NCI-H187 treated with DMSO at 0.1 percent for 48 hours (cell line): Measurements from ENCODE around the gene SIN3B.

Experiments used
- DNase-seq: peaks from one replicate; lab custom pipeline; 2025; lab: John Stamatoyannopoulos, UW

Gene SIN3B

DNA sequence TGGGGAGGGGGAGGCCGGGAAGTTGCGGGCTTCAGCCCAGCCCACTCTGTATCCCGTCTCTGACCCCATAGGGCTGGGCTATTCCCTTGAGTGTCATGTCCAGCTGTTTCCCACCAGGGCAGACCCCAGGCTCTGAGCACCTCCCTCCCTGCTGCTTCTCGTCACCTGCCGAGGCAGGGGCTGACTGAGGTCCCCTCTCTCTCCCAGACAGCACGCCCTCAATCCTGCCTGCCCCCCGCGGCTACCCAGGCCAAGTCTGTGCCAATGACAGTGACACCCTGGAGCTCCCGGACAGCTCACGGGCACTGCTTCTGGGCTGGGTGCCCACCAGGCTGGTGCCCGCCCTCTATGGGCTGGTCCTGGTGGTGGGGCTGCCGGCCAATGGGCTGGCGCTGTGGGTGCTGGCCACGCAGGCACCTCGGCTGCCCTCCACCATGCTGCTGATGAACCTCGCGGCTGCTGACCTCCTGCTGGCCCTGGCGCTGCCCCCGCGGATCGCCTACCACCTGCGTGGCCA lies 60.2 kb downstream of the SIN3B start:
- no peak for DNase-seq

DNA sequence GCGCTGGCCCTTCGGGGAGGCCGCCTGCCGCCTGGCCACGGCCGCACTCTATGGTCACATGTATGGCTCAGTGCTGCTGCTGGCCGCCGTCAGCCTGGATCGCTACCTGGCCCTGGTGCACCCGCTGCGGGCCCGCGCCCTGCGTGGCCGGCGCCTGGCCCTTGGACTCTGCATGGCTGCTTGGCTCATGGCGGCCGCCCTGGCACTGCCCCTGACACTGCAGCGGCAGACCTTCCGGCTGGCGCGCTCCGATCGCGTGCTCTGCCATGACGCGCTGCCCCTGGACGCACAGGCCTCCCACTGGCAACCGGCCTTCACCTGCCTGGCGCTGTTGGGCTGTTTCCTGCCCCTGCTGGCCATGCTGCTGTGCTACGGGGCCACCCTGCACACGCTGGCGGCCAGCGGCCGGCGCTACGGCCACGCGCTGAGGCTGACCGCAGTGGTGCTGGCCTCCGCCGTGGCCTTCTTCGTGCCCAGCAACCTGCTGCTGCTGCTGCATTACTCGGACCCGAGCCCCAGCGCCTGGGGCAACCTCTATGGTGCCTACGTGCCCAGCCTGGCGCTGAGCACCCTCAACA lies 60.8 kb downstream of the SIN3B start:
- no peak for DNase-seq

- DNase-seq = no peak
Observed at GRCh38 chr19:16890461-16891184, 61.4 kb downstream of the SIN3B start.

- no peak for DNase-seq
Observed at GRCh38 chr19:16891696-16892382, 62.6 kb downstream of the SIN3B start.

DNA sequence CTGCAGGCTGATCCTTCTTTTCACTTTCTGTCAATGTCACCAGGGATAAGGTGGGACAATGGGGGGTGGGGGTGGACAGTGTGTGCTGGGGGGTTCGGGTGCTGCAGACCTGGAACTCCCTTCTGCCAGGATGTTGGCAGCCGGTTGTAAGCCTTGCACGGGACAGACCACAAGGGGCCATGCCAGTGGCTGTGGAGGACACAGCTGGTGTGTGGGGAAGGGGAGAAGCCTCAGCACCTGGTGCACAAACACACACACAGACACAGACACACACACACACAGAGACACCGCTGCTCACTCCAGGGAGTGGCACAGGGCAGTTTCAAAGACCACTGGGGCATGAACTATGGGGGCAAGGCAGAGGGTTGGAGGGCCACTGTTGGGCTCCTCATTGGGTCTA lies 63.2 kb downstream of the SIN3B start:
- DNase-seq = no peak

- no peak for DNase-seq
Observed at GRCh38 chr19:16892868-16893685, 63.9 kb downstream of the SIN3B start.

DNA sequence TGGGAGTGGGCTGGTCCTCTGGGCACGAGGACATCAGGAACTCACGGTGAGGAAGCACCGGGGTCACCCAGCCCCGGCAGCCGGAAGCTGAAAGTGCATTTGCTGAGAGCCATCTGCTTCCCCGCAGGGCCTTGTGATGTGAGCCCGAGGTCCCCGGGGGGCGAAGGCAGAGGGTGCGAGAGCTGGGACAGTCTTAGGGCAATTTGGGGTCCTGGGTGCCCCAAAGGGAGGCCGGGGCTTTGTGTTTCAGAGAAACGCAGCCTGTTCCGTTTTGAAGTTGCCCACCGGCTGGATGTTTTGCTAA lies 64.4 kb downstream of the SIN3B start:
- DNase-seq = no peak

DNA sequence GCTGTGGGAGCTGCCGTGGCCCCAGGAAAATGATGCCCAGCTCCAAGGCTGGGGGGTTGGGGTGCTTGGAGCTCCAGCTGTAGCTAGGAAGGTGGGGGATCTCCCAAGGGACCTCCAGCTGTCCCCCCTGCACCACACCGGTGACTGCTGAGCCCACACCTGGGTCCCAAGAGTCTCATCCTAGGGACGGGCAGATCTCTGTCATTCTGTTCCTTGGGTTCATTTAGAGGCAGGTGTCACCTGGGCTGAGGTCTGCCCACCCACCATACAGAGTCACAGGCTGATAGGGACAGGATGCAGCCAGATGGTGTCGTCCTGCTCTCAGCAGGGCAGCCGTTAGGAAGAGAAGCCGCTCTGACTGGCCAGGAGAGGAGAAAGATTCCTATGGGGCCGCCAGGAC lies 64.9 kb downstream of the SIN3B start:
- DNase-seq = no peak

DNA sequence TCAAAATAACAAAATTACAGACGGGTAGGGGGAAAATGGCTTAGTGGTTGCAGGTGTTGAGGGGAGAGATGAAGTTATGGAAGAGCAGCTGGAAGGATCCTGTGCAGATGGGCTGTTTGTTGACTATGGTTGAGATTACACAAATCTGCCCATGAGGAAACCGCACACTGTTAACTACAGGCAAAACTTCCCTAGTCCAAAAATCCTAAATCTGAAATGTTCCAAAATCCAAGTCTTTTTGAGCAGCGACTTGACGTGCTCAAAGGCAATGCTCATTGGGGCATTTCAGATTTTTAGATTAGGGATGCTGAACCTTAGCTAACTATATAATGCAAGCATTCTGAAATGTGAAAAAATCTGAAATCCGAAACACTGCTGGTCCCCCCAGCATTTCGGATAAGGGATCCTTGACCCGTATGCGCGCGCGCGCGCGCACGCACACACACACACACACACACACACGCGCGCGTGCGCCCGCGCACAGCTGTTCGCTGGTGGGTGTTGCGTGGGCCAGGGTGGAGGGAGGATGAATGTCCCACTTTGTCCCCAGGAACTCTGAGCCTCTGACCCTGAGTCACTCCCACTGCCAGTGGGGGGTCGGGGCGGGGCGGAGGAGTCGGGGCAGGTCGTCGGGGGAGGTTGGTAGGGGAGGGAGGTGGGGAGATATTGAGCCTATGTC lies 66.4 kb downstream of the SIN3B start:
- DNase-seq = no peak

GRCh38 chr19:16896146-16897028 lies 67.2 kb downstream of the SIN3B start:
- no peak for DNase-seq

DNA sequence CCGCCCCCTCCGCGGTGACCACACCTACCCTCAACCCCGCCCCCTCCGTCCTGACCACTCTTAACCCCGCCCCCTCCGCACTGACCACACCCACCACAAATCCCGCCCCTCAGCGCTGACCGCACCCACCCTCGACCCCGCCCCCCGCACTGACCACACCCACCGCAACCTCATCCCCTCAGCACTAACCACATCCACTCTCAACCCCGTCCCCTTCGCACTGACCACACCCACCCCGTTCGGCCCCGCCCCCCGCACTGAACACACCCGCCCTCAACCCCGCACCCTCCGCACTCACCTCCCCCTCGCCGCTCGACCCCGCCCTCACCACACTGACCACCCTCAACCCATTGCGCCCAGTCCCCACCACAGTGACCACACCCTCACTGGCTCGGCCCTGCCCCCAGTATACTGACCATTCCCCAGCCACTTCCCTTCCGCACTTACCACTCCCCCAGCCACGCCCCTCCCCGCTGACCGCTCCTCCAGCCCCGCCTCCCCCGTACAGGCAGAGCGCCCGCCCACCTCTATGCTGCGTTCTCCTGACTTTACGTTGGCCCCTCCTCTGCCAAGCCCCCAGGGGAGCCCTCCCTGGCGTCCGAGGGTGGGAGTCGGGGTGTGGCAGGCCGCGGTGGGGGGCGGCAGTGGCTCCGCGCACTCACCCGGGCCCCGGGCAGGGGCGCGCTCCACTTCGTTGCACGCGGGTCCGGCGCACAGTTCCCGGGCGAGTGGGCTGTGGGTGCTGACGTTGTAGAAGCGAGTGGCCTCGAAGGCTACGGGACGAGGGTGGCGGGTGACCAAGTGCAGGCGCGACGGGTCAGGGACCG lies 68.0 kb downstream of the SIN3B start:
- DNase-seq = no peak

GRCh38 chr19:16897856-16898161 lies 68.6 kb downstream of the SIN3B start:
- no peak for DNase-seq

DNA sequence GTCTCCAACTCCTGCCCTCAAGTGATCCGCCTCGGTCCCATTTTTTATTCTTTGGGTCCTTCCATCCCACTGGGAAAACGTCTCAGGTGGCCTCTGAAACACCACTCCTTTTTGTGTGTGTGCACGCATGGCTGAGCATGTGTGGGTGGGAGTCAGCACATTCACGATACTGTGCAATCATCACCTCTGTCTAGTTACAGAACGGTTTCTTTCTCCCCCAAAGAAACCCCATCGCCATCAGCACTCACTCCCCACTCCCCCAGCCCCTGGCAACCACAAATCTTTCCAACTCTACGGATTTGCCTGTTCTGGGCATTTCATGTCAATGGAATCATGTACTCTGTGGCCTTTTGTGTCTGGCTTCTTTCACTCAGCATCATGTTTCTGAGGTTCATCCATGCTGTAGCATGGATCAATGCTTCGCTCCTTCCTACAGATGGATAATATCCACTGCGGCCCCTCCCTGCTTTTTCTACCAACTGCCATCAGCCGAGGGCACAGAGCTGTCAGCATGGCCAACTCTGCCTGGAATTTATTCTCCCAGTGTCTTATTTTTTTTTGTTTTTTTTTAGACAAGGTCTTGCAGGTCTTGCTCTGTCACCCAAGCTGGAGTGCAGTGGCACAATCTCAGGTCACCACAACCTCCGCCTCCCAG lies 69.3 kb downstream of the SIN3B start:
- DNase-seq = no peak

- no peak for DNase-seq
Observed at GRCh38 chr19:16899566-16900075, 70.4 kb downstream of the SIN3B start.

- DNase-seq = no peak
Observed at GRCh38 chr19:16901491-16902175, 72.4 kb downstream of the SIN3B start.

DNA sequence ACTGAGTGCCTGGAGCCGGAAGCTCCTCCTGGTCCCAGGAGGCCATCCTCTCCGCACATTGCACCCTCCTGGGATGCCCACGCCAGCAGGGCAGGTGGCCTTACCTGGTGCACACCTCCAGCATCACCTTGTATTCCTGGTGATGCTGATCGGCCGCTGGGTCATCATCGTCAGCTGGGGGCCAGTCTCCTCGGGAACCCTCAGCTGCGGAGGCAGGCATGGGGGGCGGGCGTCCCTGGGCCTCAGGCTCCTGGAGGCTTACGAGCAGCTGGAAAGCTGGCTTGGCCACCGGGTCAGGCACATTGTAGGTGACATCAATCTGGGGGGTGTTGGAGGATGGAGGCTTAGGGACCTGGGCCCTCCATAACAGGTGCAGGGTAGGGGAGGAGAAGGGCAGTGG lies 73.3 kb downstream of the SIN3B start:
- no peak for DNase-seq

DNA sequence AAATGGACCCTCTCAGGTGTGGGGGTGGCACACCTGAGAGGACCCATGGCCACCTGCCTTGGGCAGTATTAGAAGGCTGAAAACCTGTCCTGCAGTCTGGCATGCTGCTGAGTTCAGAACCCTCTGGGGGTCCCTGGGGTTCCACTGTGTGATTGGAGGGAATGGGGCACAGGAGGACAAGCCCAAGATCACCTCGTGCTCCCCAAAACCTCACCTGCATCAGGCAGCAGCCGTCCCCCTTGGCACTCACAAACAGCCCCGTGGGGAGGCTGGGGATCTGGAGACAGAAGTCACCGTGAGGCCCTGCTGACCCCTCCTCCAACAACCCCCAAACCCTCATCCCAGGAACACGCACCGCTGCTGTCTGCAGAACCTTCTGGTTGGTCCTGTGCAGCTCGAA lies 74.1 kb downstream of the SIN3B start:
- DNase-seq = no peak

DNA sequence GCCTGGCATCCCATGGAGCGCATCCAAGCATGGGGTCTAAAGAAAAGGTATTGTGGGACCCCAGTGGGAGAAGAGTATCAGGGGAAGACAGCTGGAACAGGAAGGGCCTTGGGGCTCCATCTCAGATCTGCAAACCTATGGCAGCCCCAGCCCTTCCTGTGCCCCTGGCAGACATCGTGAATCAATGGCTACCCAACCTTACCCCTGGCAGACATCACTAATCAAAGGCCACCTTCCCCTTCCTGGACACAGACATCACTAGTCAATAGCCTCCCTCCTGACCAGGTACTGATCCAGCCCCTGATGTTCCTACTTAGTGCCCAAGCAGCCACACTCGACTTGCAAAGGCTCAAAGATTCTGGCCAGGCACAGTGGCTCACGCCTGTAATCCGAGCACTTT lies 75.4 kb downstream of the SIN3B start:
- no peak for DNase-seq

DNA sequence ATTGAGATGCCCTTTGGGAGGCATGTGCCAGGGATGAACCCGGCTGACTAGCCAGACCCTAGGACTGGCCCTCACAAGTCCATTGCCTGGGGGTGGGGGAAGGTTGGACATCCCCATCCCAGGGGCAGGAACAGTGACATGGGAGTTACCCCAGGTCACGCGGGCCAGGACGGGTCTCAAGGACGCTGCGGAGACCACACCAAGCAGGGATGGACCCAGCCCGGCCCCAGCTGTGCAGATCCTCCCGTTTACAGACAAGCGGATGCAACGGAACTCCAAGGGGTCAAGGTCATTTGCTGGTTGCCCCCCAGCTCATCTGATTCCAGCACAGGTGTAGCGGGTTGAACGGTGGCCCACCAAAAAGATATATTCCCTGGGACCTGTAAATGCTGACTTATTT lies 79.6 kb downstream of the SIN3B start:
- DNase-seq = no peak
